Smooth muscle cell (in vitro differentiated cells): Measurements from ENCODE around the gene IER5L. TPM values are rescaled to one million over a fixed set of nuclear protein-coding genes. Genes with fewer than 3 reads are reported as not detected.

ENCODE experiments used
- DNase-seq: peaks from one replicate; lab custom pipeline; 2025; ENCODE audit not compliant: unreplicated experiment; lab: John Stamatoyannopoulos, UW
- H2AFZ ChIP-seq: fragments of 200-600 bp; sonication (generic); 2 replicates; pipeline ENCODE4 v1.6.0; 2016; ENCODE audit warnings: antibody characterized with exemption, low read depth, mild to moderate bottlenecking
- H3F3A ChIP-seq: fragments of 200-600 bp; sonication (generic); 2 replicates; pipeline ENCODE4 v1.6.0; 2017; ENCODE audit warnings: antibody characterized with exemption, low read depth
- H3K27ac ChIP-seq: fragments of 200-600 bp; sonication (generic); 2 replicates; pipeline ENCODE4 v1.5.1; 2016; ENCODE audit warnings: low read depth, mild to moderate bottlenecking
- H3K27me3 ChIP-seq: fragments of 200-600 bp; sonication (generic); 2 replicates; pipeline ENCODE4 v1.6.1; 2016; ENCODE audit warnings: low read depth, mild to moderate bottlenecking
- H3K36me3 ChIP-seq: fragments of 200-600 bp; sonication (generic); 2 replicates; pipeline ENCODE4 v1.5.1; 2016; ENCODE audit warnings: low read depth
- H3K4me1 ChIP-seq: fragments of 200-600 bp; sonication (generic); 2 replicates; pipeline ENCODE4 v1.5.1; 2016; ENCODE audit warnings: low read depth
- H3K4me2 ChIP-seq: fragments of 200-600 bp; sonication (generic); 2 replicates; pipeline ENCODE4 v1.6.0; 2016; ENCODE audit warnings: mild to moderate bottlenecking
- H3K4me3 ChIP-seq: fragments of 200-600 bp; sonication (generic); 2 replicates; pipeline ENCODE4 v1.5.1; 2016; ENCODE audit warnings: mild to moderate bottlenecking
- H3K79me2 ChIP-seq: fragments of 200-600 bp; sonication (generic); 2 replicates; pipeline ENCODE4 v1.6.0; 2016; ENCODE audit warnings: low read depth, mild to moderate bottlenecking
- H3K9ac ChIP-seq: fragments of 200-600 bp; sonication (generic); 2 replicates; pipeline ENCODE4 v1.6.0; 2016; ENCODE audit warnings: low read depth
- H3K9me3 ChIP-seq: fragments of 200-600 bp; sonication (generic); replicated peaks from 2 replicates; pipeline ENCODE4 v1.5.1; 2016; ENCODE audit warnings: low read depth
- H4K20me1 ChIP-seq: fragments of 200-600 bp; sonication (generic); 2 replicates; pipeline ENCODE4 v1.6.0; 2016; ENCODE audit warnings: low read depth
- CTCF ChIP-seq: fragments of 200-600 bp; sonication (generic); IDR thresholded peaks from 2 replicates; pipeline ENCODE4 v1.5.1; 2017; ENCODE audit warnings: borderline replicate concordance, mild to moderate bottlenecking, antibody characterized with exemption; ENCODE audit not compliant: insufficient read depth, poor library complexity, severe bottlenecking
- WGBS: methylation state at CpG from one replicate; pipeline ENCODE4 v1.1.7; 2016; ENCODE audit warnings: low lambda C conversion rate; 5-methylcytosine and 5-hydroxymethylcytosine counted together
- polyA plus RNA-seq: library from polyadenylated mRNA; unstranded; fragments of >200 nt; fragmentation: Nextera tagmentation; extraction: Ambion mirVana; gene quantifications from 2 replicates; pipeline ENCODE4 v1.2.1, GENCODE V29; 2016
- total RNA-seq: library from RNA; depleted of rRNA; stranded (reverse); fragments of >200 nt; gene quantifications from 2 replicates; pipeline ENCODE4 v1.2.3, GENCODE V29; 2014

The IER5L gene
- total and polyA plus RNA-seq, 2 experiments from 2014 or later, result 28.3 to 31.7 TPM

GRCh38 chr9:129139233-129139992 lies 38.6 kb downstream of the IER5L start:
- Histone ChIP-seq H3K4me2 (peak overlapping the region; percentile 81), H4K20me1 (no peaks in the 10 kb centered on the region), H3K4me1 (peaks cover 46% of the 10 kb centered on the region), H3K27ac (peak overlapping the region; percentile 100), H3K9me3 (no peaks in the 10 kb centered on the region), H2AFZ (no peak overlapping the region), H3K36me3 (no peaks in the 10 kb centered on the region), H3K4me3 (peak overlapping the region; percentile 35), H3F3A (peaks cover 17% of the 10 kb centered on the region), H3K9ac (no peak overlapping the region), H3K27me3 (no peaks in the 10 kb centered on the region), H3K79me2 (peaks cover 13% of the 10 kb centered on the region)
- TF ChIP-seq CTCF, result peak; percentile 90
- DNase-seq, result peak; percentile 56
- 7% methylated on average over 13 of the region's 13 CpGs for WGBS

DNA sequence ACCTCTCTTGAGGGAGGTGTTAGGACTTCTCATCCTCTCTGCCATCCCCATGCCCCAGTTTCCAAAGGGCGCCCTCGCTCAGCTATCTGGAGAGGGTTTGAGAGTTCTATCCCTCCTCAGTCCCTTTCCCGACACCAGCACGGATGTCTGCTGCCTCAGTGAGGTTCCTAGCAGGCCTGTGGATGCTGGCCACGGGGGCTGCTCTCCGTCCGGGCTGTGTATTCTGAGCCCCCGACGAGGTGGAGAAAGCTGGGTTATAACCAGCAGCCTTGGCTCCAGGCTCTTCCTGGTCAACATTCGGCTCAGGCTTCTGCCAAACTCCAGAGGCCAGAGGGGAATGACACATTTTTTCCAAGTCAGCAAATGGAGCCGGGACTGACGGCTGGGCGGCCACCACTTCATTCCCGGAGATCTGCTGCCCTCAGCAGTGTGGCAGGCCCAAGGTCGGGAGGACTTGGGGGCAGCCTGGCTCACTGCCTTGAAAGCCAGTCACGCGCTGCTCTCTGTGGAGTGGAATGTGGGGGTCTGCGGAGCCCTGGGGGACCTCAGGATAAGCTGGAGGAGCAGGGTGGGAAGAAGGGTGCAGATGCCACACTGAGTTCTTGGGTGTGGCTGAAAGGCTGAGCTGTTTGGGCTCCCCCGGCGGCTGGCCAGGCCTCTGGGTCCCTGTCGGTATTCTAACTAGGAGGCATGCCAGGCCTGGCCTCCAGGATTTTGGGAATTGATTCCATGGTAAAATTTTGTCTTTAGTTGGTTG lies 39.4 kb downstream of the IER5L start:
- H3K4me3 ChIP-seq, result no peak overlapping the region
- H3K4me1 ChIP-seq, result peaks cover 41% of the 10 kb centered on the region
- peaks cover 4% of the 10 kb centered on the region for H3K36me3 ChIP-seq
- TF ChIP-seq CTCF, result no peak
- peak; percentile 56 for DNase-seq
- H3K4me2 ChIP-seq, result peak overlapping the region; percentile 81
- peaks cover 17% of the 10 kb centered on the region for H3F3A ChIP-seq
- H3K9me3 ChIP-seq, result no peaks in the 10 kb centered on the region
- H4K20me1 ChIP-seq, result no peaks in the 10 kb centered on the region
- H2AFZ ChIP-seq, result no peak overlapping the region
- 49% methylated on average over 21 of the region's 21 CpGs for WGBS
- H3K27ac ChIP-seq, result peak overlapping the region; percentile 100
- H3K79me2 ChIP-seq, result peaks cover 13% of the 10 kb centered on the region
- no peaks in the 10 kb centered on the region for H3K27me3 ChIP-seq
- H3K9ac ChIP-seq, result no peak overlapping the region

- Histone ChIP-seq H4K20me1 (no peaks in the 10 kb centered on the region), H3K27me3 (no peaks in the 10 kb centered on the region), H3K79me2 (peaks cover 10% of the 10 kb centered on the region), H3K27ac (peak overlapping the region; percentile 100), H3K9ac (no peak overlapping the region), H3K36me3 (peaks cover 4% of the 10 kb centered on the region), H3K4me1 (peaks cover 35% of the 10 kb centered on the region), H3F3A (peaks cover 17% of the 10 kb centered on the region), H3K4me2 (no peak overlapping the region), H3K9me3 (no peaks in the 10 kb centered on the region), H3K4me3 (no peak overlapping the region), H2AFZ (no peak overlapping the region)
- no peak for DNase-seq
- WGBS, result 78% methylated on average over 9 of the region's 9 CpGs
- no peak for TF ChIP-seq CTCF
Observed at GRCh38 chr9:129138144-129138462, 40.0 kb downstream of the IER5L start.
